Esophagus squamous epithelium (tissue), 4 donors: ENCODE data around the gene PLEKHH1.

Source experiments
- POLR2A ChIP-seq, 4 donors: fragments of 450-650 bp; IDR thresholded peaks; one replicate each; pipeline ENCODE4 v1.6.1; 2017; ENCODE audit warnings: antibody characterized with exemption in 4 of 4, mild to moderate bottlenecking in 4 of 4, moderate library complexity in 3 of 4
- TF ChIP-seq, protein P1 (sequence below), 6 experiments: fragments of 450-650 bp in 4 of 6; fragments of 200-600 bp in 2 of 6; sonication (generic) in 2 of 6; IDR thresholded peaks; one replicate each; pipeline ENCODE4 v1.5.1; 2016 to 2019; ENCODE audit warnings: antibody characterized with exemption in 6 of 6, mild to moderate bottlenecking in 4 of 6, moderate library complexity in 4 of 6

DNA sequence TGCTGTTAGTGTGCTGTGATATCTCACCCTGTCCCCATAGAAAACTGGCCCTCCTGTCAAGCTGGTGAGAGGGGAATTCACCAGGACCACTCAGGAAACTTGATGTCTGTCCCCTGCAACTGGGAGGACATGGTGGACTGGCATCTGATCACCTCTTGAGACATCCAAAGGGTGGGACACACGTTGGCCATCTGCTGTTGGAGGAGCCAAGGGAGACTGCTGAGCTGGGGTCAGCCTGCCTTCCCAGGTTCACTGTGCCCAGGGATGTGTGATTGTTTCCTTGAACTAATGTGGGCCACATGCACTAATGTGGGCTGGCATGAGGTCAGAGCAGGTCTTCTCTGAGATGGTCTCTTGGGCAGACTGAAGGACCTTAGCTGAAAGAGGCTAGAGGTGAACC lies 27.8 kb upstream of the PLEKHH1 start:
- TF ChIP-seq, protein P1, sequence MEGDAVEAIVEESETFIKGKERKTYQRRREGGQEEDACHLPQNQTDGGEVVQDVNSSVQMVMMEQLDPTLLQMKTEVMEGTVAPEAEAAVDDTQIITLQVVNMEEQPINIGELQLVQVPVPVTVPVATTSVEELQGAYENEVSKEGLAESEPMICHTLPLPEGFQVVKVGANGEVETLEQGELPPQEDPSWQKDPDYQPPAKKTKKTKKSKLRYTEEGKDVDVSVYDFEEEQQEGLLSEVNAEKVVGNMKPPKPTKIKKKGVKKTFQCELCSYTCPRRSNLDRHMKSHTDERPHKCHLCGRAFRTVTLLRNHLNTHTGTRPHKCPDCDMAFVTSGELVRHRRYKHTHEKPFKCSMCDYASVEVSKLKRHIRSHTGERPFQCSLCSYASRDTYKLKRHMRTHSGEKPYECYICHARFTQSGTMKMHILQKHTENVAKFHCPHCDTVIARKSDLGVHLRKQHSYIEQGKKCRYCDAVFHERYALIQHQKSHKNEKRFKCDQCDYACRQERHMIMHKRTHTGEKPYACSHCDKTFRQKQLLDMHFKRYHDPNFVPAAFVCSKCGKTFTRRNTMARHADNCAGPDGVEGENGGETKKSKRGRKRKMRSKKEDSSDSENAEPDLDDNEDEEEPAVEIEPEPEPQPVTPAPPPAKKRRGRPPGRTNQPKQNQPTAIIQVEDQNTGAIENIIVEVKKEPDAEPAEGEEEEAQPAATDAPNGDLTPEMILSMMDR (IDR thresholded peaks at IDR 0.05) = no peak
- TF ChIP-seq POLR2A (IDR thresholded peaks at IDR 0.05) = no peak
